Pancreas (tissue), 10 donors: Measurements from ENCODE around the gene TMPRSS7. TPM values are rescaled to one million over a fixed set of nuclear protein-coding genes. Genes with fewer than 3 reads are reported as not detected.

Experiments used
- ATAC-seq, 4 donors: fragments of 200-7000 bp; cut with Tn5 transposase; one replicate each; pipeline versions ENCODE4 v1.8.0 to v1.9.1; 2020; ENCODE audit warnings: mild to moderate bottlenecking in 4 of 4, moderate library complexity in 4 of 4
- DNase-seq, 6 donors: peaks; one replicate each; pipeline ENCODE4 v3.0.0-alpha.2; 2020
- FAIRE-seq: peaks from 2 replicates; lab custom pipeline; 2012; peaks lifted over from hg19 to GRCh38; lab: Jason Lieb, UNC
- H3K27ac ChIP-seq, 4 donors: fragments of 200-600 bp; sonication (generic); 1 replicate in 3 of 4; 2 replicates in 1 of 4; pipeline versions ENCODE4 v1.5.0 to v1.8.0; 2020
- H3K27me3 ChIP-seq, 4 donors: fragments of 200-600 bp; one replicate each; pipeline ENCODE4 v1.8.0; 2021
- H3K36me3 ChIP-seq, 3 donors: fragments of 200-600 bp; sonication (generic) in 1 of 3; one replicate each; pipeline versions ENCODE4 v1.5.0 to v1.8.0; 2020 to 2021
- H3K4me1 ChIP-seq, 3 donors: fragments of 200-600 bp; one replicate each; pipeline ENCODE4 v1.8.0; 2021
- H3K4me3 ChIP-seq, 4 donors: fragments of 200-600 bp; sonication (generic) in 2 of 4; one replicate each; pipeline versions ENCODE4 v1.5.0 to v1.8.0; 2020 to 2021
- H3K9me3 ChIP-seq, 4 donors: fragments of 200-600 bp; one replicate each; pipeline ENCODE4 v1.8.0; 2021
- CTCF ChIP-seq, 4 donors: fragments of 200-600 bp; sonication (generic) in 3 of 4; IDR thresholded peaks; one replicate each; pipeline versions ENCODE4 v1.5.0 to v1.8.0; 2021; ENCODE audit warnings: antibody characterized with exemption in 4 of 4
- WGBS, 2 donors: extraction: QIAGEN DNeasy Blood & Tissue Kit; methylation state at CpG; one replicate each; pipeline ENCODE4 v1.1.7; 2013; 5-methylcytosine and 5-hydroxymethylcytosine counted together
- intact Hi-C, 3 donors: fragments of 100-400 bp; cut with DNase I; formaldehyde crosslinking; loops; one replicate each; pipeline versions ENCODE4 v1.11.1 to v1.14.2; 2022
- polyA plus RNA-seq, 2 donors: library from polyadenylated mRNA; stranded (reverse); fragments of 200-250 nt; gene quantifications; one replicate each; pipeline ENCODE4 v1.2.3, GENCODE V29; 2013
- total RNA-seq, 6 donors: library from RNA; stranded (reverse); fragmentation: NEBNext Ultra II Directional in 4 of 6; extraction: Animal tissue kit (Norgen Biotek cat#: 25700) in 4 of 6; gene quantifications; one replicate each; pipeline versions ENCODE4 v1.2.1 to v1.2.4, GENCODE V29; 2021 to 2023
- donor health status: healthy with polysubstance abuse.
- donor health status: DM: no; HTN: no; CAD: no; lungs with moderate emphysema.
- donor health status: DM: no; HTN: no; CAD: no.
- donor health status: control.
- donor health status: control.
- donor health status: Bipolar disorder and iron deficiency.
- donor health status: DM: yes; HTN: yes; CAD: no.
- donor health status: DM: no; HTN: no; CAD: no.
- donor health status: DM: no; HTN: no; CAD: no.
- donor health status: DM: yes; HTN: yes; CAD: no.

The TMPRSS7 gene
- total and polyA plus RNA-seq, 8 donors = 0.04 to 0.14 (median 0.08) TPM; not detected in 4

GRCh38 chr3:112078125-112079083 lies 43.9 kb downstream of the TMPRSS7 start:
- no peak for TF ChIP-seq CTCF (IDR thresholded peaks at IDR 0.05)
- Histone ChIP-seq H3K36me3 (no peaks in the 10 kb centered on the region), H3K27me3 (no peaks in the 10 kb centered on the region), H3K9me3 (no peaks in the 10 kb centered on the region), H3K4me3 (no peak overlapping the region), H3K27ac (no peak overlapping the region), H3K4me1 (peaks cover 7 to 11% (median 11%) of the 10 kb centered on the region in 3 donors)
- DNase-seq (no peak), FAIRE-seq (no peak), ATAC-seq (no peak)
- intact Hi-C loops = no loop called here
- WGBS, 2 donors = 83 to 86% methylated on average over 10 of the region's 10 CpGs

DNA sequence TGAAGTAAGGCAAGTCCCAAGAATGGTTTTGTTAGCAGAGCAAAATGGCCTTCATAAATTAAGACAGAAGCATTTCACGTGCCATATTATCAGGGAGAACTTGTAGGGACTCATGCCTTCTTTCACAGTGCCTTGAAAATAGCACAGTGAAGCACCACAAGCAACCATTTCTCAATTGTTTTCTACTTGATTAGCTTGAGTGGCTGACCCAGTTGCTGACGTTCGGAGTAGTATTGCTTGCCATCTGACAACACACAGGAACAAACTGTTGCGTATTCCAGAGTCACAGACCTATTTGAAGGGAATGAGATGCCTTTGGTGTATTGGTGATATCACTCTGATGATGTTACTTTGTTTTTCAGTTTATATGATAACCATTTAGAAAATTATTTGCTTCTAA lies 48.7 kb downstream of the TMPRSS7 start:
- Histone ChIP-seq H3K27me3 (no peaks in the 10 kb centered on the region), H3K9me3 (no peaks in the 10 kb centered on the region), H3K27ac (no peak overlapping the region), H3K4me3 (no peak overlapping the region), H3K36me3 (no peaks in the 10 kb centered on the region), H3K4me1 (peaks cover 0 to 4% (median 0%) of the 10 kb centered on the region in 3 donors)
- ATAC-seq (no peak), DNase-seq (no peak), FAIRE-seq (no peak)
- 83 to 84% methylated on average over 4 of the region's 4 CpGs for WGBS, 2 donors
- TF ChIP-seq CTCF (IDR thresholded peaks at IDR 0.05) = no peak
- intact Hi-C loops = no loop called here

DNA sequence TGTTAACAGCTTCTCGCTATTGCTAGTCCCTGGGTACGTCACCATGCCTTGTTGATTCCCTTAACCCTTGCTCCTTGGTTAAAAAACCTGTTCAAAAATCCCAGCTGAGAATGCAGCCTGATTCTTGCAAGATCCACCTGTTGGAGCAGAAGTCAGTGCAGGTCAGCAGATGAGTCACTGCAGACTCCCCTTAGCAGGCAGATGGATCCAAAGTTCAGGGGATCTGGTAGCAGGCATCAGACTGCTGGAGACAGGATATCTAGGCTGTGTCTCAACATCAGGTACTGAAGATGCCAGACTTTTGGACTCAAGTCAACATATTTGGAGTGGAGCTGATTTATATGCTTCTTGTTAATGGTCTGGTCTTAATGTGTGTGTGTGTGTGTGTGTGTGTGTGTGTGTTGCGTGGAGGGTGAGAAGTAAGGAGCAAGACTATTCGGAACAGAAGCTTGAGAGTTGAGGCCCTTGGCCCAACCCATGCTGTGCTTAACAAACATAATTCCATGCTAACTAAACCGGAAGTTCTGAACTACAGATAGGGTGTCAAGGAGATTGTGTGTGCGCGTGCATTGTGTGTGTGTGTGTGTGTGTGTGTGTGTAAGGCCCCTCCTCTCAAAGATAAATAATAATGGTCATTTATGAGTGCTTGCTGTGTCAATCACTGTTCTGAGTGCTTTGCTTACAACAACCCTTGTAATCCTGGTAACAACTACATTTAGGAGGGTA lies 50.6 kb downstream of the TMPRSS7 start:
- H3K27ac ChIP-seq = peak overlapping the region in 1 of 4 donors; percentile 89
- H3K4me3 ChIP-seq = no peak overlapping the region
- TF ChIP-seq CTCF (IDR thresholded peaks at IDR 0.05) = no peak
- WGBS, 2 donors = 71 to 72% methylated on average over 7 of the region's 7 CpGs
- ATAC-seq = no peak
- H3K9me3 ChIP-seq = no peaks in the 10 kb centered on the region
- no peak for DNase-seq
- H3K4me1 ChIP-seq = peaks cover 0 to 4% (median 0%) of the 10 kb centered on the region in 3 donors
- intact Hi-C loops = no loop called here
- H3K27me3 ChIP-seq = no peaks in the 10 kb centered on the region
- no peak for FAIRE-seq
- no peaks in the 10 kb centered on the region for H3K36me3 ChIP-seq

DNA sequence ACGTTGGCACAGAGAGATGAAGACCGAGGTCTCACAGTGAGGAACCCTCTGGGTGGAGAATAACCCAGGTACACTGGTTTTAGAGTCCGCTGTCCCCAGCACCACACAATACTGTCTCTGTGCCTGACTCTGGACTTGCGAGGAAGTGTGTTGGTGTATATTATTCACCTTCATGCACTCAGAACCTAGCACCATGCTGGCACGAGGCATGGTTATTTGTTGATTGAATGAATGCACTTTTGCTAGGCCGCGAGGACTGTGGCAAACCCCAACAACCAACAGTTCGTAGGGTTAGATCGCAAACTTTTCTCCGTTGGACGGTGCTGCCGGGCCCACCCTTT lies 51.2 kb downstream of the TMPRSS7 start:
- Histone ChIP-seq H3K9me3 (no peaks in the 10 kb centered on the region), H3K4me3 (peak overlapping the region; percentile 49 to 71 (median 54)), H3K36me3 (no peaks in the 10 kb centered on the region), H3K27ac (peak overlapping the region; percentile 81 to 89 (median 86)), H3K4me1 (peaks cover 0 to 4% (median 4%) of the 10 kb centered on the region in 3 donors), H3K27me3 (no peaks in the 10 kb centered on the region)
- no peak for TF ChIP-seq CTCF (IDR thresholded peaks at IDR 0.05)
- DNase-seq = no peak
- 26% methylated on average over 12 of the region's 12 CpGs for WGBS, 2 donors
- intact Hi-C loops = no loop called here
- ATAC-seq = peak; percentile 1 to 11 (median 4)
- FAIRE-seq = no peak
